RWPE2 (cell line): Measurements from ENCODE around the gene MAB21L1.

Experiments used
- ATAC-seq: fragments of 200-7000 bp; cut with Tn5 transposase; 3 replicates; pipeline ENCODE4 v1.9.1; 2021; ENCODE audit warnings: low read depth
- DNase-seq: peaks from one replicate; pipeline ENCODE4 v3.0.0-alpha.2; 2020; ENCODE audit warnings: low spot score
- H3K27ac ChIP-seq: fragments of 450-650 bp; 2 replicates; pipeline ENCODE4 v1.5.1; 2017; ENCODE audit warnings: mild to moderate bottlenecking; ENCODE audit not compliant: poor library complexity, severe bottlenecking
- H3K27me3 ChIP-seq: fragments of 250-450 bp; sonication (Bioruptor Pico); 2 replicates; pipeline ENCODE4 v1.5.1; 2021; ENCODE audit warnings: mild to moderate bottlenecking, moderate library complexity; ENCODE audit not compliant: insufficient read depth, poor library complexity, severe bottlenecking
- H3K36me3 ChIP-seq: fragments of 250-450 bp; sonication (Bioruptor Pico); 2 replicates; pipeline ENCODE4 v1.5.1; 2020; ENCODE audit warnings: low read depth, mild to moderate bottlenecking, moderate library complexity
- H3K4me1 ChIP-seq: fragments of 250-450 bp; sonication (Bioruptor Pico); 2 replicates; pipeline ENCODE4 v1.5.1; 2021; ENCODE audit warnings: mild to moderate bottlenecking, moderate library complexity; ENCODE audit not compliant: insufficient read depth, poor library complexity, severe bottlenecking
- H3K4me3 ChIP-seq: fragments of 250-450 bp; sonication (Bioruptor Pico); 2 replicates; pipeline ENCODE4 v1.5.1; 2021; ENCODE audit warnings: mild to moderate bottlenecking, moderate library complexity; ENCODE audit not compliant: severe bottlenecking
- H3K9me3 ChIP-seq: fragments of 250-450 bp; sonication (Bioruptor Pico); 2 replicates; pipeline ENCODE4 v1.5.1; 2021; ENCODE audit warnings: mild to moderate bottlenecking, moderate library complexity; ENCODE audit not compliant: severe bottlenecking
- TF ChIP-seq, protein P1 (sequence below): fragments of 450-650 bp; IDR thresholded peaks from one replicate; pipeline ENCODE4 v1.5.1; 2017; ENCODE audit warnings: mild to moderate bottlenecking, moderate library complexity; ENCODE audit not compliant: poor library complexity, severe bottlenecking

The MAB21L1 gene

DNA sequence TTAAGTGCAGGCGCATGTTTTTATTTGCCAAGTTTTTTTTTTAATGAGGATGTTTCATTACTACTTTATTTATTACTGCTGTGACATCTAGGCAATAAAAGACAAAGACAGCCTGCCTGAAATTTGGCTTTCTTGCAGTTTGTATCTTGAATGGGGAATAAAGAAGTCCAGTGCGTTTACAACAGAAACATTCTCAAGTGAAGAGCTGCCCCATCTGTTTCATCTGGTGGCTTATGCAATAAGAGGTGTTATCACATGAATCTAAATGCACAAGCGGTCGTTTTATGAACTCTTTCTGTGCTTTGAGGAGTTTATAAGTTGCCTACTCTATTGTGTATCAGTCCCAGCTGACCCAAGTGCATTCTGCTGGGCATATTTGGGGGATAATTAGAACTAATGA lies 12.6 kb upstream of the MAB21L1 start:
- no peak for ATAC-seq
- no peak for DNase-seq
- Histone ChIP-seq H3K27me3 (no peaks in the 10 kb centered on the region), H3K9me3 (no peaks in the 10 kb centered on the region), H3K27ac (no peak overlapping the region), H3K4me3 (no peak overlapping the region), H3K36me3 (no peaks in the 10 kb centered on the region), H3K4me1 (no peaks in the 10 kb centered on the region)
- TF ChIP-seq, protein P1, sequence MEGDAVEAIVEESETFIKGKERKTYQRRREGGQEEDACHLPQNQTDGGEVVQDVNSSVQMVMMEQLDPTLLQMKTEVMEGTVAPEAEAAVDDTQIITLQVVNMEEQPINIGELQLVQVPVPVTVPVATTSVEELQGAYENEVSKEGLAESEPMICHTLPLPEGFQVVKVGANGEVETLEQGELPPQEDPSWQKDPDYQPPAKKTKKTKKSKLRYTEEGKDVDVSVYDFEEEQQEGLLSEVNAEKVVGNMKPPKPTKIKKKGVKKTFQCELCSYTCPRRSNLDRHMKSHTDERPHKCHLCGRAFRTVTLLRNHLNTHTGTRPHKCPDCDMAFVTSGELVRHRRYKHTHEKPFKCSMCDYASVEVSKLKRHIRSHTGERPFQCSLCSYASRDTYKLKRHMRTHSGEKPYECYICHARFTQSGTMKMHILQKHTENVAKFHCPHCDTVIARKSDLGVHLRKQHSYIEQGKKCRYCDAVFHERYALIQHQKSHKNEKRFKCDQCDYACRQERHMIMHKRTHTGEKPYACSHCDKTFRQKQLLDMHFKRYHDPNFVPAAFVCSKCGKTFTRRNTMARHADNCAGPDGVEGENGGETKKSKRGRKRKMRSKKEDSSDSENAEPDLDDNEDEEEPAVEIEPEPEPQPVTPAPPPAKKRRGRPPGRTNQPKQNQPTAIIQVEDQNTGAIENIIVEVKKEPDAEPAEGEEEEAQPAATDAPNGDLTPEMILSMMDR = no peak

DNA sequence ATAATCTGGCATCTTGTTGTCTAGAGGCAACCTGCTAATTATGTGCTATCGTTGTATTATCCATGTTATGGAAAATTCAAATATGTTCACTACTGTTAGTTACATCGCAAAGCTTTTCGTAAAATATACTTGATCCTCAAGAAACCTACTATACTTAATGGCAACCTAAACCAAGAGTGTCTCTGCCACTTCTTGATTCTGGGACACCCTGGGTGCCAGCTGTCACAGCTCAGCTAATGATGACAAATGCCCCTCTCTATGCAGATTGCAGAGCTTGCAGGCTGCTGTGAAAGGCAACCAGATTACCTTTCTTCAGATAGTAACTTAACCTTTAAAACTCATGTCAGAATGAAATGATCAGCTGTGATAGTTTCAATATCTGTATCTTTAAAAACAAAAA lies 8.9 kb upstream of the MAB21L1 start:
- DNase-seq = no peak
- Histone ChIP-seq H3K36me3 (no peaks in the 10 kb centered on the region), H3K9me3 (no peaks in the 10 kb centered on the region), H3K27me3 (no peaks in the 10 kb centered on the region), H3K4me3 (no peak overlapping the region), H3K4me1 (no peaks in the 10 kb centered on the region), H3K27ac (no peak overlapping the region)
- TF ChIP-seq, protein P1 = no peak
- no peak for ATAC-seq

DNA sequence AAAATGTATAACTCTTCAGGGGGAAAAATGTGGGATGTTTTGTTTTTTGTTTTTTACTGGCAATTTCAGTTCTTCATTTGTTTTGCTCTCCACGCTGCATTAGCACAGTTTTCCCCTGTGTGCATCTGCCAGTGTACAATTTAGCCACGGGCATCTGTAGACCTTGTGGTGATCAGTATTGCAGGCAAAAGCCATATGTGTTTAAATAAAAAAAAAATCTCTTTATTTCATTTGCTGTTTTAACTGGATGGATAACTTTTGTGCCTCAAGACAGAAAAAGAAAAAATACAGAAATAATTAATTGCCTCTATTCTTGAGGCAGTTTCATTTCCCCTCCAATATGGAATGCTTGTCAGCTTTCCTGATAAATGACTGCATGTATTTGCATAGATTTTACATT lies 7.9 kb upstream of the MAB21L1 start:
- H3K36me3 ChIP-seq = no peaks in the 10 kb centered on the region
- H3K27me3 ChIP-seq = no peaks in the 10 kb centered on the region
- no peak overlapping the region for H3K27ac ChIP-seq
- no peaks in the 10 kb centered on the region for H3K4me1 ChIP-seq
- H3K4me3 ChIP-seq = no peak overlapping the region
- DNase-seq (no peak), ATAC-seq (no peak)
- TF ChIP-seq, protein P1 = no peak
- H3K9me3 ChIP-seq = no peaks in the 10 kb centered on the region

DNA sequence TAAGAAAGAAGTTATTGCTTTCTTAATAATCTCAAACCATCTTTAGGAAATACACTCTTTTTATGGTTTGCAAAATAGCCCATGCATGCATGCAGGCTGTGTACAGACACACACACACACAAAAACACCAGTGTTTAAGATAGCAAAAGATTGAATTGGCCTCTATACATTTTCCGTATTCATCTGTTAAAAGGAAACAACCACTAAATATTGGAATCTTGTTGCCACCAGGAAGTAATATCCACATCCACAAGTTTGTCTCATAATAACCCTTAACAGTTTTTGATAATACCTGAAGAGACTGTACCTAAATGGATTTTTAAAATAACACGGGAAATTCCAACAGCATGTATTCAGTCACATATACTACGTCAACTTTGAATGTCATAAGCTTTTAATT lies 7.3 kb upstream of the MAB21L1 start:
- no peaks in the 10 kb centered on the region for H3K4me1 ChIP-seq
- H3K27me3 ChIP-seq = no peaks in the 10 kb centered on the region
- TF ChIP-seq, protein P1 = no peak
- no peak overlapping the region for H3K27ac ChIP-seq
- DNase-seq (no peak), ATAC-seq (no peak)
- no peak overlapping the region for H3K4me3 ChIP-seq
- no peaks in the 10 kb centered on the region for H3K36me3 ChIP-seq
- H3K9me3 ChIP-seq = no peaks in the 10 kb centered on the region

DNA sequence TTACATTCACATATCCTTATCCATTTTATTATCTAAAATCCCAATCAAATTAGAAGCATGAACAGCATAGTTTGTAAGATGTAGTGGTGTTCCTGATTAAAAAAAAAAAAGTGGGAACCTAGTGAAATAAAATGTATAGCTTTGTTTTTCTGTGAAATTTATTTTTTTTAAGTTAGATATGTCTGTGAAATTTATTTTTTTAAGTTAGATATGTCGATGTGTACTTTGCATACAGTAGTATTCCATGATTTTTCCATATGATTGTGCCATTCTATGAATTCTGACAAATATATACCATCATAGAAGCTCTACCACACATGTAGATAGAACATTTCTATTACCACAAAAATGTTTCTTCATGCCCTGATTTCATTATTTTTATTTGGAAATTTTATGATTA lies 6.0 kb upstream of the MAB21L1 start:
- no peaks in the 10 kb centered on the region for H3K4me1 ChIP-seq
- H3K9me3 ChIP-seq = no peaks in the 10 kb centered on the region
- DNase-seq (no peak), ATAC-seq (no peak)
- no peak overlapping the region for H3K4me3 ChIP-seq
- H3K27me3 ChIP-seq = no peaks in the 10 kb centered on the region
- TF ChIP-seq, protein P1 = no peak
- no peak overlapping the region for H3K27ac ChIP-seq
- H3K36me3 ChIP-seq = no peaks in the 10 kb centered on the region
